Left ventricle myocardium inferior (tissue), 1 donor: ENCODE data around the gene FRMD6. TPM values are rescaled to one million over a fixed set of nuclear protein-coding genes. Genes with fewer than 3 reads are reported as not detected.

Experiments
- DNase-seq: peaks from one replicate; pipeline ENCODE4 v3.0.0-alpha.2; 2020
- H3K27ac ChIP-seq: fragments of 200-600 bp; replicated peaks from 2 replicates; pipeline ENCODE4 v1.8.0; 2021
- H3K27me3 ChIP-seq: fragments of 200-600 bp; 2 replicates; pipeline ENCODE4 v1.8.0; 2021; ENCODE audit warnings: low read depth
- H3K36me3 ChIP-seq: fragments of 200-600 bp; 2 replicates; pipeline ENCODE4 v1.8.0; 2021
- H3K4me1 ChIP-seq: fragments of 200-600 bp; 2 replicates; pipeline ENCODE4 v1.8.0; 2021
- H3K4me3 ChIP-seq: fragments of 200-600 bp; 2 replicates; pipeline ENCODE4 v1.8.0; 2021; ENCODE audit warnings: mild to moderate bottlenecking, moderate library complexity
- H3K9me3 ChIP-seq: fragments of 200-600 bp; replicated peaks from 2 replicates; pipeline ENCODE4 v1.8.0; 2021
- CTCF ChIP-seq: fragments of 200-600 bp; IDR thresholded peaks from 2 replicates; pipeline ENCODE4 v1.8.0; 2021; ENCODE audit warnings: antibody characterized with exemption, mild to moderate bottlenecking, borderline replicate concordance
- intact Hi-C: fragments of 100-400 bp; cut with micrococcal nuclease; formaldehyde crosslinking; loops from one replicate; pipeline ENCODE4 v1.11.0; 2022
- total RNA-seq: library from RNA; stranded (reverse); fragmentation: NEBNext Ultra II Directional; extraction: Animal tissue kit (Norgen Biotek cat#: 25700); gene quantifications from one replicate; pipeline ENCODE4 v1.2.1, GENCODE V29; 2021
- donor health status: DM: no; HTN: yes; CAD: no; lungs with severe emphysema.

FRMD6 gene
- total RNA-seq, 1 donor from 2014 or later: 7.7 TPM

- Histone ChIP-seq H3K27me3 (no peaks in the 10 kb centered on the region), H3K27ac (no peak overlapping the region), H3K9me3 (no peaks in the 10 kb centered on the region), H3K4me1 (no peaks in the 10 kb centered on the region), H3K36me3 (peaks cover 71% of the 10 kb centered on the region), H3K4me3 (no peak overlapping the region)
- intact Hi-C loops: no loop called here
- TF ChIP-seq CTCF: no peak
- no peak for DNase-seq
These were observed 64.0 kb downstream of the FRMD6 start for GRCh38 chr14:51715742-51716141.

- no peak for TF ChIP-seq CTCF
- Histone ChIP-seq H3K27me3 (no peaks in the 10 kb centered on the region), H3K4me1 (no peaks in the 10 kb centered on the region), H3K9me3 (no peaks in the 10 kb centered on the region), H3K36me3 (peaks cover 74% of the 10 kb centered on the region), H3K4me3 (no peak overlapping the region), H3K27ac (no peak overlapping the region)
- DNase-seq: no peak
- intact Hi-C loops: no loop called here
These were observed 64.9 kb downstream of the FRMD6 start for GRCh38 chr14:51716610-51717009.

- H3K4me3 ChIP-seq: no peak overlapping the region
- H3K9me3 ChIP-seq: no peaks in the 10 kb centered on the region
- no peak for DNase-seq
- intact Hi-C loops: no loop called here
- H3K27me3 ChIP-seq: no peaks in the 10 kb centered on the region
- peaks cover 74% of the 10 kb centered on the region for H3K36me3 ChIP-seq
- no peaks in the 10 kb centered on the region for H3K4me1 ChIP-seq
- no peak overlapping the region for H3K27ac ChIP-seq
- no peak for TF ChIP-seq CTCF
These were observed 66.1 kb downstream of the FRMD6 start for GRCh38 chr14:51717766-51718165.

- H3K4me3 ChIP-seq: no peak overlapping the region
- H3K27ac ChIP-seq: no peak overlapping the region
- no peak for TF ChIP-seq CTCF
- H3K9me3 ChIP-seq: no peaks in the 10 kb centered on the region
- no peak for DNase-seq
- H3K4me1 ChIP-seq: no peaks in the 10 kb centered on the region
- H3K36me3 ChIP-seq: peaks cover 82% of the 10 kb centered on the region
- H3K27me3 ChIP-seq: no peaks in the 10 kb centered on the region
- intact Hi-C loops: no loop called here
These were observed 68.2 kb downstream of the FRMD6 start for GRCh38 chr14:51719955-51720354.

GRCh38 chr14:51723990-51724389 lies 72.3 kb downstream of the FRMD6 start:
- DNase-seq: no peak
- H3K4me1 ChIP-seq: no peaks in the 10 kb centered on the region
- peaks cover 83% of the 10 kb centered on the region for H3K36me3 ChIP-seq
- intact Hi-C loops: no loop called here
- H3K9me3 ChIP-seq: no peaks in the 10 kb centered on the region
- H3K27me3 ChIP-seq: no peaks in the 10 kb centered on the region
- no peak overlapping the region for H3K4me3 ChIP-seq
- no peak for TF ChIP-seq CTCF
- H3K27ac ChIP-seq: no peak overlapping the region

GRCh38 chr14:51724650-51725049 lies 72.9 kb downstream of the FRMD6 start:
- TF ChIP-seq CTCF: no peak
- no peak overlapping the region for H3K4me3 ChIP-seq
- intact Hi-C loops: no loop called here
- H3K4me1 ChIP-seq: no peaks in the 10 kb centered on the region
- H3K27ac ChIP-seq: no peak overlapping the region
- peaks cover 79% of the 10 kb centered on the region for H3K36me3 ChIP-seq
- H3K9me3 ChIP-seq: no peaks in the 10 kb centered on the region
- no peaks in the 10 kb centered on the region for H3K27me3 ChIP-seq
- no peak for DNase-seq
